ENCODE measurements around the gene SASH3. TPM values are rescaled to one million over a fixed set of nuclear protein-coding genes. Genes with fewer than 3 reads are reported as not detected.

Gene SASH3
- total RNA-seq, 1 donor from 2014 or later, result not detected

GRCh38 chrX:129759576-129760061, 20.1 kb upstream of the SASH3 start:
- H3K36me3 Mint-ChIP-seq (ENCODE audit: insufficient read depth), result no peaks in the 10 kb centered on the region
- TF ChIP-seq CTCF (IDR thresholded peaks at IDR 0.05; ENCODE audit: unreplicated experiment), result no peak
- H3K4me1 Mint-ChIP-seq (ENCODE audit: low read depth), result no peaks in the 10 kb centered on the region
- H3K27ac Mint-ChIP-seq, result no peak overlapping the region
- no peak for DNase-seq (ENCODE audit: low spot score, unreplicated experiment)
- peaks cover 3% of the 10 kb centered on the region for H3K27me3 Mint-ChIP-seq
- H3K4me3 Mint-ChIP-seq (ENCODE audit: low read depth), result no peak overlapping the region
- H3K9me3 Mint-ChIP-seq (ENCODE audit: low read depth), result no peaks in the 10 kb centered on the region

GRCh38 chrX:129760155-129760554, 19.6 kb upstream of the SASH3 start:
- Mint-ChIP-seq H3K27ac (no peak overlapping the region), H3K4me3 (ENCODE audit: low read depth) (no peak overlapping the region), H3K36me3 (ENCODE audit: insufficient read depth) (no peaks in the 10 kb centered on the region), H3K27me3 (no peaks in the 10 kb centered on the region), H3K9me3 (ENCODE audit: low read depth) (no peaks in the 10 kb centered on the region), H3K4me1 (ENCODE audit: low read depth) (no peaks in the 10 kb centered on the region)
- TF ChIP-seq CTCF (IDR thresholded peaks at IDR 0.05; ENCODE audit: unreplicated experiment), result no peak
- DNase-seq (ENCODE audit: low spot score, unreplicated experiment), result no peak

DNA sequence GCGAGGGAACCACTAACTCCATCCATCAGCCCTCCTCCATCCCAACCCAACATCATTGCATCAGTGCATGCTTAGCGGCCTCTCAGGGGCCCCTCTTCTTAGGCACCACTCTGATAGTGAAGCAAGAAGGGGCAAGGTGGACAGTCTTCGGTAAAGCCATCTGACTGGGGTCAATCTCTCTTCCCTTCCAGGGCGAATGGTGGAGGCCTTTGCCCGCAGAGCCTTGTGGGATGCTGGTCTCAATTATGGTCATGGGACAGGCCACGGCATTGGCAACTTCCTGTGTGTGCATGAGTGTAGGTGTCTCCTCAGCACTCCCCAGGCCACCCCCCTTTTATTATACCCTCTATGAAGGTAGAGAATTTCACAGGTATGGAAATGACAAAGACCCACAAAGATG, 18.8 kb upstream of the SASH3 start:
- no peaks in the 10 kb centered on the region for H3K9me3 Mint-ChIP-seq (ENCODE audit: low read depth)
- no peak for DNase-seq (ENCODE audit: low spot score, unreplicated experiment)
- no peaks in the 10 kb centered on the region for H3K27me3 Mint-ChIP-seq
- no peak for TF ChIP-seq CTCF (IDR thresholded peaks at IDR 0.05; ENCODE audit: unreplicated experiment)
- no peaks in the 10 kb centered on the region for H3K4me1 Mint-ChIP-seq (ENCODE audit: low read depth)
- H3K4me3 Mint-ChIP-seq (ENCODE audit: low read depth), result no peak overlapping the region
- H3K27ac Mint-ChIP-seq, result no peak overlapping the region
- no peaks in the 10 kb centered on the region for H3K36me3 Mint-ChIP-seq (ENCODE audit: insufficient read depth)

DNA sequence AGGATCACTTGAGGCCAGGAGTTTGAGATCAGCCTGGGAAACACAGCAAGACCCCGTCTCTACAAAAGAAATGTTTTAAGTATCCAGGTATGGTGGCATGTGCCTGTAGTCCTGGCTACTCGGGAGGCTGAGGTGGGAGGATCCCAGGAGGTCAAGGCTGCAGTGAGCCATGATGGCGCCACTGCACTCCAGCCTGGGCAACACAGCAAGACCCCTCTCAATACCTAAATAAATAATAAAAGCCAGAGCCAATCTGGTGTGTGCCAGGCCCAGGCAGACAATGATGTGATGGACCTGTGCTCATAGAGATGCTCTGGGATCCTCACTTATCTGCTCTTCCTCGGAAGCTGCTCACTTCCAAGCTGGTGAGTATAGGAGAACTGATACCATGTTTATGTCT, 18.2 kb upstream of the SASH3 start:
- H3K27me3 Mint-ChIP-seq, result no peaks in the 10 kb centered on the region
- no peaks in the 10 kb centered on the region for H3K4me1 Mint-ChIP-seq (ENCODE audit: low read depth)
- H3K27ac Mint-ChIP-seq, result no peak overlapping the region
- no peak for TF ChIP-seq CTCF (IDR thresholded peaks at IDR 0.05; ENCODE audit: unreplicated experiment)
- H3K36me3 Mint-ChIP-seq (ENCODE audit: insufficient read depth), result no peaks in the 10 kb centered on the region
- H3K9me3 Mint-ChIP-seq (ENCODE audit: low read depth), result no peaks in the 10 kb centered on the region
- H3K4me3 Mint-ChIP-seq (ENCODE audit: low read depth), result no peak overlapping the region
- no peak for DNase-seq (ENCODE audit: low spot score, unreplicated experiment)

- Mint-ChIP-seq H3K4me3 (ENCODE audit: low read depth) (no peak overlapping the region), H3K9me3 (ENCODE audit: low read depth) (no peaks in the 10 kb centered on the region), H3K4me1 (ENCODE audit: low read depth) (no peaks in the 10 kb centered on the region), H3K36me3 (ENCODE audit: insufficient read depth) (no peaks in the 10 kb centered on the region), H3K27ac (no peak overlapping the region), H3K27me3 (no peaks in the 10 kb centered on the region)
- no peak for DNase-seq (ENCODE audit: low spot score, unreplicated experiment)
- TF ChIP-seq CTCF (IDR thresholded peaks at IDR 0.05; ENCODE audit: unreplicated experiment), result no peak
Measured at GRCh38 chrX:129762448-129762847, 17.3 kb upstream of the SASH3 start.

Measured in progenitor cell of endocrine pancreas (in vitro differentiated cells).